HEK293T (cell line): ENCODE results near the gene POU2F2.

Experiments
- CTCF ChIA-PET: fragments of 350-600 bp; formaldehyde crosslinking; extraction: SDS; loops from one replicate; lab custom pipeline; 2021; ENCODE audit warnings: antibody characterized with exemption, inconsistent platforms; lab: Yijun Ruan, JAX
- POLR2A ChIA-PET: fragments of 350-600 bp; formaldehyde crosslinking; extraction: SDS; loops from one replicate; lab custom pipeline; 2020; ENCODE audit warnings: antibody characterized with exemption, inconsistent platforms; lab: Yijun Ruan, JAX
- DNase-seq: peaks from one replicate; pipeline ENCODE4 v3.0.0; 2012; ENCODE audit warnings: mixed read lengths; ENCODE audit errors: extremely low spot score
- ARNT ChIP-seq: fragments of 450-650 bp; IDR thresholded peaks from 2 replicates; pipeline ENCODE4 v1.6.1; 2017; ENCODE audit warnings: mild to moderate bottlenecking
- BHLHE40 ChIP-seq: fragments of 450-650 bp; IDR thresholded peaks from 2 replicates; pipeline ENCODE4 v1.6.1; 2016; ENCODE audit warnings: mild to moderate bottlenecking, moderate library complexity, borderline replicate concordance
- CTBP1 ChIP-seq: fragments of 450-650 bp; IDR thresholded peaks from 2 replicates; pipeline ENCODE4 v1.6.1; 2016; ENCODE audit warnings: borderline replicate concordance
- ELF4 ChIP-seq: fragments of 450-650 bp; IDR thresholded peaks from 2 replicates; pipeline ENCODE4 v1.6.1; 2017; ENCODE audit warnings: antibody characterized with exemption
- FOXA1 ChIP-seq: fragments of 450-650 bp; IDR thresholded peaks from 2 replicates; pipeline ENCODE4 v1.6.1; 2016; ENCODE audit warnings: mild to moderate bottlenecking
- FOXK2 ChIP-seq: fragments of 450-650 bp; IDR thresholded peaks from 2 replicates; pipeline ENCODE4 v1.6.1; 2016; ENCODE audit warnings: mild to moderate bottlenecking
- FOXM1 ChIP-seq: fragments of 450-650 bp; IDR thresholded peaks from 2 replicates; pipeline ENCODE4 v1.6.1; 2017; ENCODE audit warnings: mild to moderate bottlenecking, borderline replicate concordance
- HDGF ChIP-seq: fragments of 450-650 bp; IDR thresholded peaks from 2 replicates; pipeline ENCODE4 v1.6.1; 2017; ENCODE audit warnings: antibody characterized with exemption, borderline replicate concordance
- L3MBTL2 ChIP-seq: fragments of 450-650 bp; conservative IDR thresholded peaks from 2 replicates; pipeline ENCODE4 v1.6.1; 2016; ENCODE audit warnings: mild to moderate bottlenecking
- LEF1 ChIP-seq: fragments of 450-650 bp; IDR thresholded peaks from 2 replicates; pipeline ENCODE4 v1.6.1; 2017; ENCODE audit warnings: mild to moderate bottlenecking, borderline replicate concordance
- NFRKB ChIP-seq: fragments of 450-650 bp; IDR thresholded peaks from 2 replicates; pipeline ENCODE4 v1.6.1; 2016; ENCODE audit warnings: mild to moderate bottlenecking, moderate library complexity
- SP1 ChIP-seq: fragments of 450-650 bp; IDR thresholded peaks from 2 replicates; pipeline ENCODE4 v1.6.1; 2017
- SUZ12 ChIP-seq: fragments of 450-650 bp; IDR thresholded peaks from 2 replicates; pipeline ENCODE4 v1.6.1; 2016; ENCODE audit warnings: mild to moderate bottlenecking
- TARDBP ChIP-seq: fragments of 450-650 bp; IDR thresholded peaks from 2 replicates; pipeline ENCODE4 v1.6.1; 2016
- ZNF384 ChIP-seq: fragments of 450-650 bp; IDR thresholded peaks from 2 replicates; pipeline ENCODE4 v1.6.1; 2016
- TF ChIP-seq, protein P1 (sequence below): fragments of 450-650 bp; IDR thresholded peaks from 2 replicates; pipeline ENCODE4 v1.6.1; 2016

The POU2F2 gene

DNA sequence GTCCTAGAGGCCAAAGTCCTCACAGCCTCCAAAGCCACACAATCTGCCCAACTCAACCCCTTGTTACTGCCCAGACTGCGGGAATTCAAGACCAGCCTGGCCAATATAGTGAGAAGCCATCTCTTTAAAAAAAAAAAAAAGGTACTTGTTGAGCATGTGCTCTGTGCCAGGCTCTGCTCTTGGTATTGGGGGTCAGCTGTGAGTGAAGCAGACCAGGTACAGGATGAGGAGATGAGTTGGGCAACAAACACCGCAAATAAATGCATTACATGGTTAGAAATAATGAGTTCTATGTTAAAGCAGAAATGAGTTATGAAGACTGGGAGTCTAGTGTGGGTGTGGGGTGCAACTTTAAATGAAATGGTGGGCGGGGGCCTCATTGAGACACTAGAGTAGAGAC lies 72.1 kb downstream of the POU2F2 start:
- CTCF ChIA-PET = no interaction called here
- no peak for DNase-seq
- POLR2A ChIA-PET = no interaction called here
- no peak for TF ChIP-seq NFRKB
- TF ChIP-seq SUZ12 = no peak
- no peak for TF ChIP-seq FOXK2
- no peak for TF ChIP-seq FOXM1
- no peak for TF ChIP-seq BHLHE40
- no peak for TF ChIP-seq L3MBTL2
- no peak for TF ChIP-seq TARDBP
- TF ChIP-seq, protein P1, sequence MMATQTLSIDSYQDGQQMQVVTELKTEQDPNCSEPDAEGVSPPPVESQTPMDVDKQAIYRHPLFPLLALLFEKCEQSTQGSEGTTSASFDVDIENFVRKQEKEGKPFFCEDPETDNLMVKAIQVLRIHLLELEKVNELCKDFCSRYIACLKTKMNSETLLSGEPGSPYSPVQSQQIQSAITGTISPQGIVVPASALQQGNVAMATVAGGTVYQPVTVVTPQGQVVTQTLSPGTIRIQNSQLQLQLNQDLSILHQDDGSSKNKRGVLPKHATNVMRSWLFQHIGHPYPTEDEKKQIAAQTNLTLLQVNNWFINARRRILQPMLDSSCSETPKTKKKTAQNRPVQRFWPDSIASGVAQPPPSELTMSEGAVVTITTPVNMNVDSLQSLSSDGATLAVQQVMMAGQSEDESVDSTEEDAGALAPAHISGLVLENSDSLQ = no peak
- no peak for TF ChIP-seq ELF4
- no peak for TF ChIP-seq HDGF
- no peak for TF ChIP-seq CTBP1

DNA sequence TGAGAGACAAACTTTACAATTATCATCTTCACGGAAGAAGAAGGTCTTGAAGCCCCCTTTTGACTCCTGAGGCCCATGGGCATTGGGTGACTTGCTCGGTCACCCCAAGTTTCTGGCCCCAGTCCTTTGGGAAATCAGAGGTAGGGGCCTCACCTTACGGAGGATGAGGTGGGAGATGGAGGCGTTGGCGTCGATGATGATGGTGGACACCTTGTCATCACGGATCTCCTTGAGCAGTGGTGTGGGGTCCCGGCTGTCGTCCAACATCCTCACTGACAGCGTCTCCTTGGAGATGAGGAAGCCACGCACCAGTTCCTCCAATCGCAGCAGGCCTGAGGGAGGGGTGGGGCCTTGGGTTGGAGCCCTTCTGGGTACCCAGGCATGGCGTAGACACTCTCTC lies 73.0 kb downstream of the POU2F2 start:
- TF ChIP-seq CTBP1 (no peak), HDGF (no peak), ARNT (no peak), FOXK2 (no peak)
- DNase-seq = no peak
- CTCF ChIA-PET = no interaction called here
- POLR2A ChIA-PET = no interaction called here

DNA sequence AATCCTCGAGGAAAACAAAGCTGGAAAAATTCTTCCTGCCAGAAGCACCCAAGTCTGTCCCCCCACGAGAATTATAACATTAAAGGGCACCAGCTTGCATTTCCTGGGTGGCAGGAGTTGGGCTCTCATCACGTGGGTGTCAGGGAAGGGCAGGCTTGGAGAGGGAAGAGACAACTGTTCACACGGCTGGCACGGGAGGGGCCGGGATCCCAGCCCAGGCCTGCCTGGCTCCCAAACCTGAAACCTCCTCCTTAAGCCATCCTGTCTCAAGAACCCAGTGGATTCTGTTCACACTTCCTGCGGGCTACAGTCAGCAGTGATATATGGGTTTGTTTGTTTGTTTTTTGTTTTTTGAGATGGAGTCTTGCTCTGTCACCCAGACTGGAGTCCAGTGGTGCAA lies 74.4 kb downstream of the POU2F2 start:
- no peak for TF ChIP-seq SP1
- no peak for TF ChIP-seq CTBP1
- no peak for TF ChIP-seq FOXM1
- ChIA-PET POLR2A (no interaction called here), CTCF (interaction anchor here (0.7 kb wide), 1 partner anchor 131 kb away, joined by 3 read pairs; no protein-coding TSS in a partner anchor)
- DNase-seq = no peak

DNA sequence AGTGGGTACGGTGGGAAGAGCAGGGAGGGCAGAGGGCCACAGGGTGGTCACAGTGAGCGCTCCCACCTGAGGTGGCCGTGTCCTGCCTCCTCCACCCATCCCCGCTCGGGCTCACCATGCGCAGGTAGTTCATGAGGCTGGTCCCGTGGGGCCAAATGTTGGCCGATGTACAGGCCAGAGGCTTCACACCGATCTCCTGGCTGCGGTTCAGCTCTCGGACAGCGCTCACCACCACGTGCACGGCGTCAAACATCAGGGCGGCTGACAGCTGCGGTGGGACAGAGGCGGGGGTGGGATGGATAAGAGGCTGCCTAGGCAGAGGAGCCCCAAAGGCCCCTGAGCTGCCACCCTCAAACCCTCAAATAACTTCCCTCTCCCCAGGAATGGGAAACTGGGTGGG lies 78.0 kb downstream of the POU2F2 start:
- no peak for DNase-seq
- ChIA-PET POLR2A (interaction anchor here (1.1 kb wide), 1 partner anchor 21 kb away, joined by 3 read pairs; no protein-coding TSS in a partner anchor), CTCF (interaction anchor here (1.1 kb wide), 1 partner anchor 19 kb away, joined by 3 read pairs; no protein-coding TSS in a partner anchor)
- TF ChIP-seq NFRKB (no peak), HDGF (no peak), ZNF384 (no peak), SP1 (no peak), TARDBP (no peak), BHLHE40 (no peak), SUZ12 (no peak), FOXA1 (no peak), CTBP1 (no peak), LEF1 (no peak), L3MBTL2 (no peak), ELF4 (no peak), FOXK2 (no peak)
- TF ChIP-seq, protein P1 = no peak

DNA sequence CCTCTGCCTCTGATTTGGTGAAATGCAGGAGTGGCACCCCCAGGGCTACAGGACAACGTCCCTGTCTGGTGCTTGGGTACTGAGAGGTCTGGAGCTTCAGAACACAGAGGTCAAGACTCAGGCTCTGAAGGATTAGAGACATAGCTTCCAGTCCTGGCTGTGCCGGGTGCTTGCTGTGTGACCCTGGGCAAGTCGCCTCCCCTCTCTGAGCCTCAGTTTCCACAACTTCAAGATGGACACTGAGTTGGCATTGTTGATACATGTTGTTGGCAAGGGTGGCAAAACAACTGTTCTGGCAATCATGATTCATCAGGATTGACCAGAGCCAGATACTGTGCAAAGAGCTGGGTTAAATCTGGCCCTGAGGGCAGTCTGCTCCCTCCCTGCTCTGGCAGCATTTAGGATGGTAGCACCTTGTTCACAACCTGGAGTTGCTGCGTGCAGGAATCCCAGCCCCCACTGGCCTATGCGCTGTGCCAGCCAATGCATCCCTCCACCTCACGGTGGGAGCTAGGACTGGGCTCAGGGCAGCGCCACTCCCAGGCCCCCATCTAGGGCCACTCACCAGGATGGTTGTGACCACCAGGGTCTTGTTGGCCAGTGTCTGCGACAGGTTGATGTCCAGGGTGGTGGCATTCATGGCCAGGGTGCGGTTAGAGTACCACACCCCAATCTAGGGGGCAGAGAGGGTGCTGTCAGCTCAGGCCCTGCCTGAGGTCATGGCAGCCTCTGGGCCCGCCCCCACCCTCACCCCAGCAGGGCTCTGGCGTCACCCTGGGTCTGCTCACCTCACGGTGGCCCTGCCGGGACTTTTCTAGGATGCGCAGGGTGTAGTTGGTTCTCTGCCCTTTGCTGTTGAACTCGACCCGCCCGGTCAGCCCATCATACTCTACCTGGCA lies 79.0 kb downstream of the POU2F2 start:
- TF ChIP-seq L3MBTL2 (no peak), ARNT (no peak), TARDBP (no peak)
- no peak for DNase-seq
- POLR2A ChIA-PET = interaction anchor here (1.0 to 1.1 kb wide), 2 partner anchors 22 to 23 kb away, joined by 3 to 4 read pairs; partner anchors contain the start of gene ZNF574
- CTCF ChIA-PET = no interaction called here

DNA sequence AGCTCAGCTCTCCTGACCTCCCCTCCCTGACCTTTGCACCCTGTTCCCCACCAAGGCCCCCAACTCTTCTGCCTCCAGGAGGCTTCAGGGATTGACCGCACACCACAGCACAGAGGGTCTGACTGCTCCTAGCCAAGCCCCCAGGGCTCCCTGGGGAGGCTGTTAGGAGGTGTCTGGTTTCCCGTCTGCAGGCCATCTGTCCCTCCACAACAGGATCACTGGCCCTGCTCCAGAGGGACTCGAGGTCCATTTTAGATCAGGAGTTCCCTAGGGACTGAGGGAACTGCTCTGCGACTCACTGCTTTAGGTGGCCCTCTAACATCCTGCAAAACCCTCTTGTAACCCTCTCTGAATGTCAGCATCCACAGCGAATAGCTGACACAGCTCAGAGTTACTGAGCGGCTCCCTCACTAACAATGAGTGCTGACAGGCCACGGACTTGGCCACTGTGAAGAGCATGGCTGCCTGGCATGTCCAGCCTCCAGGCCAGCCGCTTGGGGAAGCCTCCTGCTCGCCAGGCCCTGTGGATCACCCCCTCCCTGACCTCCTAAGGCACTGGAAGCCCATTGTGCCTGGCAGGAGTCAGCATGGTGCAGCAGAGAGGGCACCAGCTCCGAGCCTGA lies 79.9 kb downstream of the POU2F2 start:
- no peak for DNase-seq
- TF ChIP-seq HDGF = no peak
- TF ChIP-seq L3MBTL2 = no peak
- TF ChIP-seq SUZ12 = no peak
- TF ChIP-seq ARNT = no peak
- TF ChIP-seq NFRKB = no peak
- no peak for TF ChIP-seq SP1
- TF ChIP-seq LEF1 = no peak
- no peak for TF ChIP-seq BHLHE40
- no peak for TF ChIP-seq FOXM1
- TF ChIP-seq FOXA1 = no peak
- no peak for TF ChIP-seq FOXK2
- ChIA-PET POLR2A (interaction anchor here (1.0 to 1.1 kb wide), 2 partner anchors 24 kb away, joined by 3 to 4 read pairs; partner anchors contain the start of gene ZNF574), CTCF (interaction anchor here (1.4 kb wide), 1 partner anchor 17 kb away, joined by 4 read pairs; no protein-coding TSS in a partner anchor)
